LNCaP clone FGC (cell line): ENCODE results near the gene P2RY11.

Experiments
- DNase-seq: peaks from one replicate; pipeline ENCODE4 v3.0.0-alpha.2; 2011; ENCODE audit warnings: low read depth
- H3K4me3 ChIP-seq: 2 replicates; pipeline ENCODE4 v1.5.1; 2011; ENCODE audit warnings: mild to moderate bottlenecking, low read depth, low read length, control low read depth
- CTCF ChIP-seq: IDR thresholded peaks from 2 replicates; pipeline ENCODE4 v1.5.1; 2012; ENCODE audit warnings: mild to moderate bottlenecking; ENCODE audit not compliant: control insufficient read depth, insufficient read depth; ENCODE audit errors: extremely low read depth

The P2RY11 gene

GRCh38 chr19:10113592-10113963, 2.1 kb downstream of the P2RY11 start:
- DNase-seq, result no peak
- no peak for TF ChIP-seq CTCF
- H3K4me3 ChIP-seq, result no peak overlapping the region

GRCh38 chr19:10113964-10114650, 2.6 kb downstream of the P2RY11 start:
- no peak for TF ChIP-seq CTCF
- DNase-seq, result no peak

GRCh38 chr19:10114651-10115391, 3.3 kb downstream of the P2RY11 start:
- DNase-seq, result no peak
- H3K4me3 ChIP-seq, result no peak overlapping the region
- no peak for TF ChIP-seq CTCF

More at GRCh38 chr19:10113964-10114650, 2.6 kb downstream of the P2RY11 start:
- no peak overlapping the region for H3K4me3 ChIP-seq

- H3K4me3 ChIP-seq, result no peak overlapping the region
Observed at GRCh38 chr19:10115392-10116084, 4.0 kb downstream of the P2RY11 start.

GRCh38 chr19:10116085-10116865, 4.8 kb downstream of the P2RY11 start:
- no peak for TF ChIP-seq CTCF
- no peak overlapping the region for H3K4me3 ChIP-seq
- no peak for DNase-seq

More at GRCh38 chr19:10115392-10116084, 4.0 kb downstream of the P2RY11 start:
- no peak for TF ChIP-seq CTCF
- DNase-seq, result no peak

GRCh38 chr19:10116866-10117616, 5.5 kb downstream of the P2RY11 start:
- no peak overlapping the region for H3K4me3 ChIP-seq
- no peak for DNase-seq
- no peak for TF ChIP-seq CTCF
